Anterior cingulate cortex (tissue), 58 donors: ENCODE data around the gene OR5K4.

ENCODE experiments used
- DNase-seq, 58 donors: peaks; one replicate each; lab custom pipeline; 2025; lab: John Stamatoyannopoulos, UW

The OR5K4 gene

GRCh38 chr3:98353554-98353953 lies at the start of gene OR5K4:
OR5K4 (plus strand) TSS chr3:98353854; CDS start chr3:98353854, 0 bp downstream.
- DNase-seq: no peak

DNA sequence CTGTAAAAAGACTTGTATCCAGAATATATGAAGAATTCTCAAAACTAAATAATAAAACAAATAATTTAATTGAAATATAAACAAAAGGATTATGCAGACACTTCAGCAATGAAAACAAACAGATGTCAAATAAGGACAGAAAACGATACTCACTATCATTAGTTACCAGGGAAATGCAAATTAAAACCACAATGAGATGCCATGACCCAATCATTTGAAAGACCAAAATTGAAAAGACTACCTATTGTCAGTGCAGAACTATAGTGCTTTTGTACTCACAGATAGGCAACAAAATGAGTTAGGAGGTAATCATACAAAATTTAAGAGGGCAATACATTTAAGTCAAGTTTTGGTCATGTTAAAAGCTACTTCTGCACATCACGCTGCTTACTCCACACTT lies 31.6 kb upstream of the OR5K4 start:
- DNase-seq: no peak

DNA sequence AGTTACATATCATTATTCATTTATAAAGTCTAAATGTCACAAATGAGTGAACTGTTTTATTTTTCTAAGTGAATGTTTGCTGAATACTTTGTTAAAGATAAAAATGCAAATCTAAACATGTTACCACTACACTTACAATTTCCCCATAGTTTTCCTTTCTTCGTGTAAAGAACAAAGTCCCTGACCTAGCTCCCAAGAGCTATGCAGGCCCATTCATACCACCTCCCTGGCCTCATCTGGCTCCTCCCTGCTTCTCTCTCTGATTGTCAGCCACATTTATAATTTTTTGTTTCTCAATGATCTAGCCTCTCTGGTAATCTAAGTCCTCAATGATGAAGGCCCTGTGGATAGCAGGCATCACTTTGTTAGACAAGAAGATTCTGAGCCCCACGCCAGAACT lies 31.0 kb upstream of the OR5K4 start:
- DNase-seq: no peak

- no peak for DNase-seq
Measured at GRCh38 chr3:98323425-98323824, 30.2 kb upstream of the OR5K4 start.

GRCh38 chr3:98325055-98325454 lies 28.6 kb upstream of the OR5K4 start:
- DNase-seq: no peak

GRCh38 chr3:98326105-98326893 lies 27.4 kb upstream of the OR5K4 start:
- DNase-seq: no peak

- DNase-seq: no peak
Measured at GRCh38 chr3:98326945-98327344, 26.7 kb upstream of the OR5K4 start.

GRCh38 chr3:98328933-98329332 lies 24.7 kb upstream of the OR5K4 start:
- DNase-seq: no peak

DNA sequence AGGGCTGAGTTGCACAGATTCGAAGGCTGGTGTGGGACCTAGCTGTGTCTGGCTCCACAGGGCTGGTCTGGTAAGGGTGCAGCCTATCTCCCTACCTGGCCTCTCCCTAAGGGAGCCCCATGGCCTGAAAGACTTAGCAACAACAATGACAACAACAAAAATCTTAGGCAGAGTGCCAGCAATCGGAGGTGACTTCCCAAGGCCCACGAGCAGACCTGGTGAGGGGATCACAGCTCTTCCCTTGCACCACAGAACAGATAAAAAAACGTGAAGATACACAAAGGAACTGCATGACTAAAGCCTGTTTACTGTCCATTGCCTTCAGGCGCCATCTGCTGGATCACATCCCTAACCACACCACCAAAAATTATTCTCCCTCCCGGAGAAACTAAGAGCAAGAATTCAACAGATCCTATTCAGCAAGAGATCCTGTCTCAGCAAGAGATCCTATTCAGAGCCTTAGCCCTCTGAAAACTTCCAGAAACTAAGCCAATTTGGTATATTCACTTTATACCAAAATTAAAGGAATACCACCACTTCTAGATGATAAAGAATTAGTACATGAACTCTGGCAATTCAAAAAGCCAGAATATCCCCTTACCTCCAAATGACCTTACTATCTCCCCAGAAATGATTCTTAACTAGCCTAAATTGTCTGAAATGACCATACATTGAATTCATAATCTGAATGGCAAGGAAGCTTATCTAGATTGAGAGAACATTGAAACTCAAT lies 24.1 kb upstream of the OR5K4 start:
- DNase-seq: peak in 41 of 58 donors; percentile 1 to 50 (median 16)

GRCh38 chr3:98331329-98331728 lies 22.3 kb upstream of the OR5K4 start:
- no peak for DNase-seq

DNA sequence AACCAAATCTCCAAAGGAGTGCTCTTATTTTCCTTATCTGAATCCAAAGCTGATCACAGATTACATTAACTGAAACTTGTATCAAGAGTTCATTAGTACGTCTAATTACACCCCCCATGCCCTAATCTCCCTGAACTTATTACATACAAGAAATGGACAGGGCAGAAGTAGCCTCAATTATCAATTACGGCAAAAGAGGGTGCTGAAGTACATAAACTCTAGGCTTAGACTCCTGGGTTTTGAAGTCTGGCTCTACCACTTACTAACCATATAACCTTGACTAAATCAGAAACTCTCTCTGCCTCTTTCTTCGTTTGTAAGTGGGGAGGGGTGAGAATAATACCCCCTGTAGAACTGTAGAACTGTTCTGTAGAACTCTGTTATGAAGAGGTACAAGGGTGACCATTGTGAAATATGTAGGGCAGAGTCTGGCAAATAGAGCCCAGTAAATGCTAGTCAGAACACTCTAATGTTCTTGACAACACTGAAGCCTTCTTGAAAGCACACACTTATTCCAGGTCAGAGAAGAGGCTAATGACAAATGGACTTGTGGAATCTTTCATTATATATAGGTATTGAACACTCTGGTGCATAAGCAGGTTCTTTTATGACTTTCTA lies 19.6 kb upstream of the OR5K4 start:
- DNase-seq: no peak

DNA sequence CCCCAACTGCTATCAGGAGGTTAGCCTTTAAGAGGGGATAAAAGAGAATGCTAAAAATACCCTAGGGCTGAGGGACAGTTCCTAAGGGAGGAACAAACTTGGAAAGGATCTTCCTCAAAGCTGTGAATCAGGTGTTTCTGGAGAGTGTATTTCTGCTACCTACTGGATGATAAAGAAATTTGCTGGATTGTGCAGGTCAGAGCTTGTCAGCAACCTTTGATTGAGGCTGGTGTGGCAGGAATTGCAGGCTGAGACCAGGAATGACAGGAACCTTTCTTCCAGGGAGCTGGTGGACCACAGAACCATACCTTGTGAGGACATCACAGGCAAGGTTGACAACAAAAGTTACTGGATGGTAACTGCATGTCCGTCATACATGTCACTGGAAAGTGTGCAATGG lies 14.6 kb upstream of the OR5K4 start:
- DNase-seq: no peak

DNA sequence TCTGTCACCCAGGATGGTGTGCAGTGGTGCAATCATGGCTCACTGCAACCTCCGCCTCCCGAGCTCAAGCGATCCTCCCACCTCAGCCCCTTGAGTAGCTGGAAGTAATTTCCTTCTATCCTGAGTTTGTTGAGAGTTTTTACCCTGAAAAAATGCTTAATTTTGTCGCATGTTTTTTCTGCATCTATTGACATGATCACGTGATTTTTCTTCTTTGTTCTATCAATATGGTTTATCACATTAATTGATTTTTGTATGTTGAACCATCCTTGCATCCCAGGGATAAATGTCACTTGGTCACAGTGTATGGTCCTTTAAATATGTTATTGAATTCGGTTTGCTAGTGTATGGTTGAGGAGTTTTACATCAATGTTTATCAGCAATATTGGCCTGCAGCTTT lies 11.9 kb upstream of the OR5K4 start:
- DNase-seq: no peak

DNA sequence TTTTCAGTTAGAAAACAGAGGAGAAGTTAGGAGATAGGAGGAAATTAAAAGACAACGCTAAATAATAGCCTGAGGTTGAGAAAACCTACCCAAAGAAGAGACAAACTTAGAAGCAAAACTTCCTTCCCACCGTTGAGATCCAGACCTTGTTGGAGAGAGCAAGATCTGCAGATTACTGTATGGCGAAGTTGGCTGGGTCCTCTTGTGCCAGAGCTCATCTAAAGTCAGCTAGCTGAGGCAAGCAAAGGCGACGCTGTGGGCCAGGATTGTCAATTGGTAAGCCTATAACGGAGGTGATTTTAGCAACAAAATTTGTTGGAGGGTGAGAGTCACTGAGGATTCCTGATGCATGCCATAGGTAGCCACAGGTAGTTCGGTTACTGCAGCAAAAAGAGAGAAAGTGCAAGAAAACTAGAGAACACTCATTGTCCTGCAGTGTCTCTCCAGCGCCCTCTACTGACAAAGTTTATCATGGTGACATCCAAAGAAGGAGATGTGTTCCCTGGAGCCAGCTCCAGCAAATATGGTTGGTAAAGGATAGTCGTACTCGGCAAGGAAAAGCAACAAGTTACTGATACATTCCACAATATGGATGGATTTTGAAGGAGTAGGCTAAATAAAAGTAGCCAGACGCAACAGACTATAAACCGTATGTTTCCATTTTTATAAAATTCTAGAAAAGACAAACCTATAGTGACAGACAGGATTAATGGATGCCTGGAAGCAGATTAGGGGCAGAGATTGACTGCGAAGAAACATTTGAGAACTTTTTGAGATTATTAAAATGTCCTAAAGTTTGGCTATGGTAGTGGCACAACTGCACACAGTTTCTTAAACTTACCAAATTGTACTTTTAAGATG lies 9.8 kb upstream of the OR5K4 start:
- peak in 4 of 58 donors; percentile 5 to 26 (median 9) for DNase-seq

DNA sequence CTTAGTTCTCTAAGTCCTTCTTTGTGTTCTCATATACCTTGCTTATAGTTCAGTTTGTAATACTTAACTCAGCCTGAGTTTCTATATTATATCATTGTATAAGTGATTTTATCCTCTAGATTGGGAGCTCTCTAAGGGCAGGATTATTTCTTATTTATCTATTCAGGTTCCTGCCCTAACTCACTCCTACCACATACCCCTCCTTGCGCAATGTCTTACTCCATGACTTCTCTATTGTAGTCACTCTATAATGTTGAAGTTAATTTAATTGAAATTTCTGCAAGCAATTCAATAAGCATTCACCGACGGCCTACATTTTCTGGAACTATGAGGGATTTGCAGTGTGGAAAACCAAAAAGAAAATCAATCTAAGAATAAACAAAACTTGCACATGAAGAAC lies 3.6 kb upstream of the OR5K4 start:
- DNase-seq: no peak

GRCh38 chr3:98359250-98359649 lies 5.6 kb downstream of the OR5K4 start:
- no peak for DNase-seq

GRCh38 chr3:98359993-98360675 lies 6.5 kb downstream of the OR5K4 start:
- no peak for DNase-seq

- no peak for DNase-seq
Measured at GRCh38 chr3:98360681-98361080, 7.0 kb downstream of the OR5K4 start.

DNA sequence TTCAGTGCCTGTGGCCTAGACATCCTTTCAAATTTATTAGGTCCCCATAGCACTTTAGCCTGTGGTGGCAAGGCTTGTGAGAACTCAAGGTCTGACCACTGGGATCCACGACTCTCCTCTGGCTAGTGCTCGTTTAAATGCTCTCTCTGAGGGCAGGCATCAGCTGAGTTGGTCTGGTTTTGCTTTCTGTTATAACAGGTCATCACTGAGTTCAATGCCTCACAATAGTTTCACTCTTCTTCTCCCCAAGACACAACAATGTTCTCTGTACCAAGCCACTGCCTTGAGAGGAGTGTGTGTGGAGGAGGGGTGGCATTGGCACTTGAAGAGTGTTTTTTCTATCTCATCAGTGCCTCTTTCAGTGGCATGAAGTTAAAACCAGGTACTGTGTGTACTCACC lies 7.6 kb downstream of the OR5K4 start:
- no peak for DNase-seq
